ENCODE data around the gene TTBK2.

Gene TTBK2

GRCh38 chr15:42692997-42693396 lies 227.6 kb downstream of the TTBK2 start:
- no peak for TF ChIP-seq CTCF (IDR thresholded peaks at IDR 0.05; ENCODE audit: low read depth, low read length, missing control alignments)
- H3K4me3 ChIP-seq (ENCODE audit: low read depth, low read length) = no peak overlapping the region
- DNase-seq (ENCODE audit: low read depth) = no peak

- no peak for TF ChIP-seq CTCF (IDR thresholded peaks at IDR 0.05; ENCODE audit: low read depth, low read length, missing control alignments)
These were observed 228.0 kb downstream of the TTBK2 start for GRCh38 chr15:42692536-42692935.

GRCh38 chr15:42691770-42692169 lies 228.8 kb downstream of the TTBK2 start:
- no peak for DNase-seq (ENCODE audit: low read depth)
- no peak for TF ChIP-seq CTCF (IDR thresholded peaks at IDR 0.05; ENCODE audit: low read depth, low read length, missing control alignments)
- H3K4me3 ChIP-seq (ENCODE audit: low read depth, low read length) = no peak overlapping the region

More at GRCh38 chr15:42692536-42692935, 228.0 kb downstream of the TTBK2 start:
- H3K4me3 ChIP-seq (ENCODE audit: low read depth, low read length) = no peak overlapping the region
- DNase-seq (ENCODE audit: low read depth) = no peak

GRCh38 chr15:42691308-42691707 lies 229.3 kb downstream of the TTBK2 start:
- H3K4me3 ChIP-seq (ENCODE audit: low read depth, low read length) = no peak overlapping the region
- no peak for TF ChIP-seq CTCF (IDR thresholded peaks at IDR 0.05; ENCODE audit: low read depth, low read length, missing control alignments)
- DNase-seq (ENCODE audit: low read depth) = no peak

Data from GM12864 (cell line).